Measurements from ENCODE around the gene DDRGK1.
"Not testable (repeated sequence)": the region's sequence is repeated elsewhere in the genome, so short reads cannot be mapped to it uniquely, and the experiment has no call there.

DDRGK1 gene

DNA sequence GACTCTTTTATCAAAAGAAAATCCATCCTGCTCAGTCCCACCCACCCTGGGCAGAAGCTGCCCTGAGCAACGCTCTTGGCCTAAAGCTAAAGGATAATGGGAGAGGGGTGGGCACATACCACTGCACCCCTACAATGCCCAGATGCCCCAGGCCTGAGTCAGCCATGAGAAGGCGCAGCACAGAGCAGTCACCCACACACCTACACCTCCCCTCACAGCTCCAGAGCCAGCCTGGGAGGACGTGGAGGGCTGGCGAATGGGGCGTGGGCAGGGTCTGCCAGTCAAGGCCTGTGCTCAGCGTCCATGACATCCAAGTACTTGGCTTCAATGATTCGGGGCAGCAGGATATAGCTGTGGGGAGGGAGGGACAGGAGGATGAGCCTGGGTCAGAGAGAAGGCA lies 23.0 kb upstream of the DDRGK1 start:
- peaks cover 17% of the 10 kb centered on the region for H3K4me1 Mint-ChIP-seq
- peaks cover 5% of the 10 kb centered on the region for H3K36me3 Mint-ChIP-seq
- no peak overlapping the region for H3K27ac Mint-ChIP-seq
- no peak for ATAC-seq
- no peak overlapping the region for H3K4me3 Mint-ChIP-seq
- H3K27me3 Mint-ChIP-seq: no peaks in the 10 kb centered on the region
- H3K9me3 Mint-ChIP-seq: no peaks in the 10 kb centered on the region

DNA sequence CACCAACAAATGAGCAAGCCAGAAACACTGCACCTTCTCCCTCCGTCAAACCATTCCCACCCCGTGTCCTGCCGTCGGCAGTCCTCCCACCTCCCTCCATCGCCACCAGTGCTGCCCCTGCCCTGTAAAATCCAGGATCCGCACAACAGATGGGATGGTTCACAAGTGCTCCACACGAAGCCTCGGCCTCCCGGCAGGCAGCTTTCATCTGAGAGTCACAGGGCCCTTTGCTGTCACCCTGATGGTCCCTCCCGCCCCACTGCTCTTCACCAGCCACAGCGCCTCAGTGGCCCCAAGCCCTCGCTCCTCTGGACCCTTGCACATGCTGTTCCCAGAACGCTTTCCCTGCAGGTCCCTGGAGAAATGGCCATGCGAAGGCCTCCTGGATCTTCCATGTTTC lies 22.4 kb upstream of the DDRGK1 start:
- no peaks in the 10 kb centered on the region for H3K27me3 Mint-ChIP-seq
- peaks cover 19% of the 10 kb centered on the region for H3K4me1 Mint-ChIP-seq
- no peak for ATAC-seq
- no peaks in the 10 kb centered on the region for H3K9me3 Mint-ChIP-seq
- H3K27ac Mint-ChIP-seq: no peak overlapping the region
- H3K36me3 Mint-ChIP-seq: peaks cover 5% of the 10 kb centered on the region
- no peak overlapping the region for H3K4me3 Mint-ChIP-seq

DNA sequence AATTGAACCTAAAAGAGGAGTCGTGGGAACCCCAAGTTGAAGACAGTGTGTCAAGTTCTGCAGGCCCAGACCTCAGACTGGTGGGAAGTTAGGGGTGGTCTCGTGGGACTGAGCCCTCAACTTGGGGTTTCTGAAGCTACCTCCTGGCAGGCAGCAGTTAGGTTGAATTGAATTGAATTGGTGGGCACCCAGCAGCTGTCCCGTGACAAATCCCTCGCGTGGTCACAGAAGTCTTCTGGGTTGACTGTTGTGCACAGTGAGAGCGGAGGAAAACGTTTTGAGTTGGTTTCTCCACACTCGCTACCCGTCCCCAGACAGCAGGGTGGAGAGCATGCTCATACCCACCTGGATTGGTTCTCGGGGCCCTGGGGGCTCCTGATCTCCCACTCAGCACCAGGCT lies 21.6 kb upstream of the DDRGK1 start:
- Mint-ChIP-seq H3K4me3 (no peak overlapping the region), H3K27ac (no peak overlapping the region), H3K4me1 (peaks cover 25% of the 10 kb centered on the region), H3K9me3 (no peaks in the 10 kb centered on the region), H3K36me3 (peaks cover 12% of the 10 kb centered on the region), H3K27me3 (no peaks in the 10 kb centered on the region)
- ATAC-seq: no peak

DNA sequence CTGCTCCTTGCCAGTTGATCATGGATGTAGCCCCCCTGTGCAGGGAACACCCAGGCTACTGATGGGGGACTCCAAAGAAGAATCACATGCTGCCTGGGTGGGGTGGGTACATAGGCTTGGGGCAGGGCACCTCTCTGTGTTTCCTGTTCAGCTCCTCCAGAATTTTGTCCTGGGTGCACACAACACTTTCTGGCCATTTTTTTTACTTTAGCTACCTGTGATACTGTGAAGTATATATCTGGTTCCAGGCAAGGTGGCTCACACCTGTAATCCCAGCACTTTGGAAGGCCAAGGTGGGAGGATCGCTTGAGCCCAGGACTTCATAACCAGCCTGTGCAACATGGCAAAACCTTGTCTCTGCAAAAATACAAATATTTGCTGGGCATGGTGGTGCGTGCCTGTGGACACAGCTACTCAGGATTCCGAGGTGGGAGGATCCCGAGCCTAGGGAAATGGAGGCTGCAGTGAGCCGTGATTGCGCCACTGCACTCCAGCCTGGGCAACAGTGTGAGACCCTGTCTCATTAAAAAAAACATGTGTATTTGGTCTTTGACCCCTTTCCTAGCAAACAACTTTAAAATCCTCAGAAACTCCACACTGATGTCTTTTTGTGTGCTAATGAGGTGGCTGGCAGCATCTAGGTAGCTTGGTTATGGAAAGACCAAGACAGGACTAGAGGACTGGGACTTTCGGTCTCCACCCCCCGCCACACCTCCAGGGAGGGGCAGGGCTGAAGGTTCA lies 20.4 kb upstream of the DDRGK1 start:
- Mint-ChIP-seq H3K4me1 (peaks cover 26% of the 10 kb centered on the region), H3K9me3 (no peaks in the 10 kb centered on the region), H3K36me3 (peaks cover 18% of the 10 kb centered on the region), H3K4me3 (no peak overlapping the region), H3K27me3 (no peaks in the 10 kb centered on the region), H3K27ac (no peak overlapping the region)
- no peak for ATAC-seq

DNA sequence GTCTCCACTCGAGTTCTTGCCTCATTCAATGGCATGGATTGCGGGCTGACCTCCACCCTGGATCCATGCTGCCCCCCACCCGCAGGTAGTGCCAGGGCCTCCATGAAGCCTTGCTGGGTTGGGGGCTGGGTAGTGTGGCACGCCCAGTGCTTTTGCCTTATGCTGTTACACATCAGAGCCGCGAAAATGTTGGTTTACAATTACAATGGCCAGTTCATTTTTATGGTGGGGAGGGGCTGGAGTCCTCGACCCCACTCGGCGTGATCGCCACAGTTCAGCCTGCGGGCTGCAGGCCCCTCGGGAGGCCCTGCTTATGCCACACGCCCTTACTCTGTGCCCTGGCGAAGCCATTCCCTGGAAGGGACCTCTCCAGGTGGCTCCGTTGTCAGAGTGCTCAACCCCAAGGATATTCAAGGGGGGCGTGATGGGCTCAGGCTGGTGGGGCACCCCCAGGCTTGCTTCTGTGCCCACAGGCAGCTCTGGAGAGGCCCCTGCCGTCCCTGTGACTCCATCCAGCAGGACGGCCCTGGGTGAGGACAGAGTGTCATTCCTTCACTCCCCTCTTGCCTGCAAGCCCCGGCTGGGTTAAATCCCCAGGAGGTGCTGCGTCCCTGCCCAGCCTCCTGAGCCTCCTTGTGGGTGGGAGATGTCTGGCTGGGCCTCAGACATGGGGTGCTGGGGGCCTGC lies 19.7 kb upstream of the DDRGK1 start:
- Mint-ChIP-seq H3K4me3 (no peak overlapping the region), H3K36me3 (peaks cover 18% of the 10 kb centered on the region), H3K27me3 (no peaks in the 10 kb centered on the region), H3K4me1 (peaks cover 26% of the 10 kb centered on the region), H3K9me3 (no peaks in the 10 kb centered on the region), H3K27ac (peak overlapping the region; percentile 72)
- no peak for ATAC-seq

DNA sequence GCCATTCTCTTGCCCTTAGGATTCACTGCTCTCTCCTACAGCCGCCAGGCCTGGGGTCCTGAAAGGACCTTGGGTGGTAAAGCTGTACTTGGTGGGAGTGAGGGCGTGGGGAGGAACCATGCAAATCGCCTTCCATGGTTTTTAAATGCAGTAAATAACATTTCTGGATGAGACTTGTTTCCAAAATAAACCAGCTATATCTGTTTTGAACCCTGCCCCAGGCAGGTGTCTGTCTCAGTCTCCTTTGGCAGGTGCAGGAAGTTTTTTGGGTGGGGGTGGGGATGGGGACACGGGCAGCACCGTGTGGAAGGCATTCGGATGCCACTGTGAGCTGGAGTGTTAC lies 19.1 kb upstream of the DDRGK1 start:
- H3K27ac Mint-ChIP-seq: peak overlapping the region; percentile 72

DNA sequence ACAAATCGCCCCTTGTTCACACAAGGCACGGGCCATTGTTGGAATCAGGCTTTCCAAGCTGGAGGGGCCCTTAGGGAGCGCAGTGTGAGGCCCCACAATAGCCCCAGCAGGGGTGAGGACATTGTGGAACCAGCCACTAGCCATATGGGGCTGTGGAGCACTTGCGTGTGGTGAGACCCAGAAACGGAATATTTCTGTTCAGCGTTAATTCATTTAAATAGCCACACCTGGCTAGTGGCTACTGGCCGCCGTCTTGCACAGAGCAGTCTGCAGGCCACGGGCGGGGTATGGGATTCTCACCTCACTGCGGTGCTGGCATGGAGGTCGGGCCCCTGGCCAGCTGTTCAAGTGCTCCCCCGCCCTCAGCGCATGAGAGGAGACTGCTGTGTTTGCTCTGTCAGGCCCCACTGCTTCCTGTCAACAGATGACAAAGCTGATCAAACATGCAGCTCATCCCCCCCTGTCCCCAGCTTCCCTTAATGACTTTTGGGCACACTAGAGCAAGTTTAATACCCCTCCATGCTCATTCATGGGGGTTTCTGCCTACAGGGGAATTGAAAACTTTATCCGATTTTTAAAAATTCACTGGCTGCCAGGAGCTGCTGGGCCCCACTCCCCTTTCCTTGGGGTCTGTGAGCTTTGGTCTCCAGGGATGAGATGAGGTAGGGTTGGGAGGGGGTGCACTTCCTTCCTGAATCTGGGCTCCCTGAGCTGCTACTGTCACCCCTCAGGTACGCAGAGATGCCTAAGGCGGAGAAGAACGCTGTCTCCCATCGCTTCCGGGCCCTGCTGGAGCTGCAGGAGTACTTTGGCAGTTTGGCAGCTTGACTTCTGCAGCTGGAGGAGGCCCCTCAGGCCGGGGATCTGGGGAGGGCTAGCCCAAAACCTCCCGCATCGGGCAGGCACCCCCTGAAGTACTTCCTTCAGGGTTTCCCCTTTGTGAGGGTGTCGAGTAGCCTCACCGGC lies 18.4 kb upstream of the DDRGK1 start:
- peak; percentile 87 for ATAC-seq
- no peaks in the 10 kb centered on the region for H3K27me3 Mint-ChIP-seq
- H3K27ac Mint-ChIP-seq: peak overlapping the region; percentile 72
- H3K36me3 Mint-ChIP-seq: peaks cover 18% of the 10 kb centered on the region
- no peak overlapping the region for H3K4me3 Mint-ChIP-seq
- peaks cover 33% of the 10 kb centered on the region for H3K4me1 Mint-ChIP-seq
- no peaks in the 10 kb centered on the region for H3K9me3 Mint-ChIP-seq

More for the DNA sequence above, 19.1 kb upstream of the DDRGK1 start:
- Mint-ChIP-seq H3K4me1 (peaks cover 26% of the 10 kb centered on the region), H3K4me3 (no peak overlapping the region), H3K36me3 (peaks cover 18% of the 10 kb centered on the region), H3K27me3 (no peaks in the 10 kb centered on the region), H3K9me3 (no peaks in the 10 kb centered on the region)
- no peak for ATAC-seq

DNA sequence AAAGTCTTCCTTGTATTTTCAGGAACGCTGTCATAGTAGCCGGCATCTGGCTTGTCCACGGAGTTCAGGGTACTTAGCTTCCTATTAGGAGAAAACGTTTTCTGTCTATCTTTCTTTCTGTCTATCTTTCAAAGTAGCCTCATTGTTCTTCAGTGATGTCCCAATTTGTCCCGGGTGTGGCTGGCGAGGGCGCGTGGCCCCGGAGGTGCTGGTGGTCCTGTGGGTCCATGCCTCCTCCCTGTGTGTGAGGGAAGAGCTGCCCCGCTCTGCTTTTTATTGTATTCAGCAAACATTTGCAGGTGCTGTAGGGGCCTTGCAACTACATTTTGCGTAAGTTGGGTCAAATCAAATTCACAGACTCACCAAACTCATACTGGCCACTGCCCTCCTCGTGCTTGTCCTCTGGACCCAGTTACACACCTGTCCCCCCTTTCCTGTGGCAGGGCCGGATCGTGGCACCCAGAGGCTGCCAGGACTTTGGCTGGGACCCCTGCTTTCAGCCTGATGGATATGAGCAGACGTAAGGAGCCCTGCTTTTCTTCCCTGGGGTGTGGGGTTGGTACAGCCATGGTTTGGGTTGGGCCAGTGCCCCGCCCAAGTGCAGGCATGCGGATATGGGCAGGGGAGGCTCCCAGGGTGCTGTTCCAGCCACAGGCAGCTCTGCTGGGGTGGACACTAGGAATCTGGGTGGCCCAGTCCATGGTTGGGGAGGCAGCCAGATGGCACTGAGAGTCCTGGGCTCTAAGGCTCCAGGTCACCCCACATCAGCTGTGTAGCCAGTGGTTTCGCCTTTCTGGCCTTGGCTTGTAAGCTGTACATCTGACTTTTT lies 17.1 kb upstream of the DDRGK1 start:
- no peaks in the 10 kb centered on the region for H3K9me3 Mint-ChIP-seq
- H3K4me1 Mint-ChIP-seq: peaks cover 34% of the 10 kb centered on the region
- peaks cover 13% of the 10 kb centered on the region for H3K36me3 Mint-ChIP-seq
- no peak overlapping the region for H3K4me3 Mint-ChIP-seq
- ATAC-seq: no peak
- no peaks in the 10 kb centered on the region for H3K27me3 Mint-ChIP-seq
- H3K27ac Mint-ChIP-seq: no peak overlapping the region

DNA sequence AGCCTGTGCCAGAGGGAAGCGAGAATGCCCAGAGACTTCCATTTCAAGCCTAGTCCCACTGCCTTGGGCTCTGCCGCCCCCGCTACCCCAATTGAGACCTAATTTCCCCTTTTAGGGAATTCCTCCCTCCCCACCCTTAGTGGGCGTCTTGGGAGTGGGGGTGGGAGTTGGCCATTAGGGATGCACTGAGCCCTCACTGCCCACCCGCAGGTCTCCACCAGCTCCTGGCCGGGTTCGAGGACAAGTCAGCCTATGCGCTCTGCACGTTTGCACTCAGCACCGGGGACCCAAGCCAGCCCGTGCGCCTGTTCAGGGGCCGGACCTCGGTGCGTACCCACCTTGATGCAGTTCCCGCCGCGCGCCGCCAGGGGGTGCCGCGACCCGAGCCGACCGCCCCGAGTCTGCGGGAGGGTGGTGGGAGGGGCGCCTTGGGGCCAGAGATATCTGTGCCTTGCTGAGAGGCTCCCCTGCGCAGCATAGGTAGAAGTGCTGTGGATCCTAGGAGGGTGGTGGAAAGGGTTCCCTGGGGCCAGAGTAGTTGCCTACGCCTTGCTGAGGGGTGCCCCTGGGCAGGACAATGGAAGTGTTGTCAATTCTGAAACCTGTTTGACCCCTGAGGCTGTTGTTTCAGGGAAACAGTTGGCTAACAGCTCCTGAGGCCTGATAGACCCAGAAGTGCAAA lies 14.0 kb upstream of the DDRGK1 start:
- Mint-ChIP-seq H3K36me3 (peaks cover 20% of the 10 kb centered on the region), H3K4me3 (no peak overlapping the region)

DNA sequence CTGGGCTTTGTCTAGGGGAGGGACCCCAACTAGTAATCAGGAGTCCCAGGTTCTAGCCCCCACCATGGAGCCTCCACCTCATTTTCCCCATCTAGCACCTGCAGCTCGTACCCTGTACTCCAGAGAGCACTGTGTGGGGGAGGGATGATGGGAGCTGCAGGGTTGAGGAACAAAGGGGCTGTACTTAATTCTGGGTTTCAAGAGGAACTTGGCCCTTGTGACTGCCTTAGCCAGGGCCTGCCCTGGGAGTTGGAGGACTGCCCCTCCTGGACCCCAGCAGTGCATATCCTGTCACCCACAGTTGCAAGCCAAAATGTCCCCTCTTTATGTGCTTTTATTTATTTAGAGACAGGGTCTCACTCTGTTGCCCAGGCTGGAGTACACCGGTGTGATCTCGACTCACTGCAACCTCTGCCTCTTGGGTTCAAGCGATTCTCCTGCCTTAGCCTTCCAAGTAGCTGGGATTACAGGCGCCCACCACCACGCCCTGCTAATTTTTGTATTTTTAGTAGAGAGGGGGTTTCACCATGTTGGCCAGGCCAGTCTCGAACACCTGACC lies 11.0 kb upstream of the DDRGK1 start:
- H3K27me3 Mint-ChIP-seq, H3K4me3 Mint-ChIP-seq, ATAC-seq, H3K9me3 Mint-ChIP-seq, H3K27ac Mint-ChIP-seq: not testable (repeated sequence)
- Mint-ChIP-seq H3K36me3 (peaks cover 17% of the 10 kb centered on the region), H3K4me1 (peaks cover 19% of the 10 kb centered on the region)

More for the DNA sequence above, 14.0 kb upstream of the DDRGK1 start:
- Mint-ChIP-seq H3K27ac (no peak overlapping the region), H3K9me3 (no peaks in the 10 kb centered on the region), H3K27me3 (no peaks in the 10 kb centered on the region), H3K4me1 (peaks cover 30% of the 10 kb centered on the region)
- ATAC-seq: peak; percentile 80

DNA sequence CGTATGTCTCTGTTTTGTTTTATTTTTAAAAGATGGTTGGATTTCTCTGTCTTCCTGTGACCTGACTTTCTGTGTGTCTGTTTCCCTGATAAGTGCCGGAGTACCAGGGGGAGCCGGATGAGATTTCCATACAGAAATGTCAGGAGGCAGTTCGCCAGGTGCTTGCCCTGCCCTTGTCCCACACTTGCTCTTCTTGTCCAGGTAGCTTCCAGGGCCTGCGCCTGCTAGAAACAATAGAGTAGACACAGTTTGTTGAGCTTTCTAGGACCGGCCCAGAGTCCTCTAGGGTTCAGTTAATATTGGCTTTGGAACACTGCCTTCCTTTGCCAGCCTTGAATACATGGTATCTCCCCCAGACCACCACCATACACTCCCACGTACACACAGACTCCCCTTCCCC lies 8.7 kb upstream of the DDRGK1 start:
- no peak overlapping the region for H3K4me3 Mint-ChIP-seq
- no peak overlapping the region for H3K27ac Mint-ChIP-seq
- H3K9me3 Mint-ChIP-seq: no peaks in the 10 kb centered on the region
- peaks cover 22% of the 10 kb centered on the region for H3K36me3 Mint-ChIP-seq
- H3K27me3 Mint-ChIP-seq: no peaks in the 10 kb centered on the region
- peaks cover 27% of the 10 kb centered on the region for H3K4me1 Mint-ChIP-seq
- no peak for ATAC-seq

DNA sequence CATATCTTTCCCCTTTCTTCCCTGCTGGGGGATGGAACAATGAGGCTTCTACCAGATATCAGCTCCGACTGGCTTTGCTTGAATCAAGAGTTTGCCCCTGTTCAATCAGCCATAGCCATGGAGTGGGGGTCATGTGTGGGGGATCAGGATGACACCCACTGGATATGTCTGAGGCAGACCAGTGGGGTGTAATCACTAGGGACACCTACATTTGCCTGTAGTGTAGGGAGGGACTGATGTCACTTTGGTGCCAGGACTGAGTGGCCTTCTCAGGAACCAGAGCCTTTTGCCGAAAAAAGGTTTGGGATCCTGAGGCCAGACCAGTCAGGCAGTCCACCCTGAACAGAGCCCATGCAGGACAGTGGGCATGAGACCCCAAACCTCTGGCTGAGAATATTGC lies 5.9 kb upstream of the DDRGK1 start:
- no peak for ATAC-seq
- H3K4me1 Mint-ChIP-seq: peaks cover 25% of the 10 kb centered on the region
- no peaks in the 10 kb centered on the region for H3K27me3 Mint-ChIP-seq
- H3K27ac Mint-ChIP-seq: peak overlapping the region; percentile 96
- peak overlapping the region; percentile 96 for H3K4me3 Mint-ChIP-seq
- peaks cover 22% of the 10 kb centered on the region for H3K36me3 Mint-ChIP-seq
- H3K9me3 Mint-ChIP-seq: no peaks in the 10 kb centered on the region

DNA sequence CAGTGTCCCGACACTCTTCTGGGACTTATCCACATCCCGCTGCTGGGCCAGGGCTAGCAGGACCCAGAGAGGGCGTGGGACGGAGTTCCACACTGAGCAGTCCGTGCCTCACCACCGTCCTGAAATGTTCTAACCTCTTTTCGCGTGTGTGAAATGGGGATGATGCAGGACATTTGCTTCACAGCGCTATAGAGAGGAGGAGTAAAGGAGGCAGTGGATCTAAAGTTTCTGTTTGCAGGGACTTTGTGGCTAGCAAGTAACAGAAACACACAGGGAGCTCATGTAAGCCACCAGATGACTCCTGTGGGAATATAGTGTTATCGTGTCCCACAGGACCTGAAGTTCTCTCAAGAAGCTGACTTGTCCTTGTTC lies 5.5 kb upstream of the DDRGK1 start:
- Mint-ChIP-seq H3K4me3 (peak overlapping the region; percentile 96), H3K9me3 (no peaks in the 10 kb centered on the region), H3K36me3 (peaks cover 22% of the 10 kb centered on the region), H3K4me1 (peaks cover 25% of the 10 kb centered on the region), H3K27me3 (no peaks in the 10 kb centered on the region), H3K27ac (peak overlapping the region; percentile 96)
- ATAC-seq: peak; percentile 50

Measured in stimulated activated memory B cell treated with anti-CD40 and anti-IgM and Interleukin-4, amounts not matched to agents 10 μg/mL and 1 μg/mL and 100 μg/mL, for 72 hours (primary cell).